Gastroesophageal sphincter (tissue), 3 donors: ENCODE results near the gene REEP1.

Experiments
- CTCF ChIP-seq, 4 experiments: fragments of 200-600 bp in 2 of 4; fragments of 450-650 bp in 2 of 4; sonication (generic) in 1 of 4; IDR thresholded peaks; one replicate each; pipeline ENCODE4 v1.5.1; 2017 to 2019; ENCODE audit warnings: antibody characterized with exemption in 4 of 4, mild to moderate bottlenecking in 2 of 4, moderate library complexity in 2 of 4
- EP300 ChIP-seq: sonication (generic); formaldehyde crosslinking; IDR thresholded peaks from one replicate; pipeline ENCODE4 v1.6.1; 2017; ENCODE audit warnings: antibody characterized with exemption, mild to moderate bottlenecking
- POLR2A ChIP-seq, 2 donors: fragments of 450-650 bp; IDR thresholded peaks; one replicate each; pipeline ENCODE4 v1.6.1; 2017; ENCODE audit warnings: antibody characterized with exemption in 2 of 2, mild to moderate bottlenecking in 2 of 2, moderate library complexity in 1 of 2
- POLR2AphosphoS5 ChIP-seq: sonication (generic); formaldehyde crosslinking; IDR thresholded peaks from one replicate; pipeline ENCODE4 v1.6.1; 2017; ENCODE audit warnings: antibody characterized with exemption

GRCh38 chr2:86272111-86272510, 65.3 kb downstream of the REEP1 start:
- TF ChIP-seq POLR2AphosphoS5 = no peak
- no peak for TF ChIP-seq CTCF (IDR thresholded peaks at IDR 0.05)
- no peak for TF ChIP-seq POLR2A (IDR thresholded peaks at IDR 0.05)
- TF ChIP-seq EP300 = no peak
